GM19025 (cell line): ENCODE results near the gene CRABP1.

Source experiments
- ATAC-seq: cut with Tn5 transposase; IDR thresholded peaks from one replicate; pipeline ENCODE4 v1.9.1; 2021; ENCODE audit warnings: mild to moderate bottlenecking, low read depth, moderate library complexity; ENCODE audit not compliant: unreplicated experiment

Gene CRABP1

DNA sequence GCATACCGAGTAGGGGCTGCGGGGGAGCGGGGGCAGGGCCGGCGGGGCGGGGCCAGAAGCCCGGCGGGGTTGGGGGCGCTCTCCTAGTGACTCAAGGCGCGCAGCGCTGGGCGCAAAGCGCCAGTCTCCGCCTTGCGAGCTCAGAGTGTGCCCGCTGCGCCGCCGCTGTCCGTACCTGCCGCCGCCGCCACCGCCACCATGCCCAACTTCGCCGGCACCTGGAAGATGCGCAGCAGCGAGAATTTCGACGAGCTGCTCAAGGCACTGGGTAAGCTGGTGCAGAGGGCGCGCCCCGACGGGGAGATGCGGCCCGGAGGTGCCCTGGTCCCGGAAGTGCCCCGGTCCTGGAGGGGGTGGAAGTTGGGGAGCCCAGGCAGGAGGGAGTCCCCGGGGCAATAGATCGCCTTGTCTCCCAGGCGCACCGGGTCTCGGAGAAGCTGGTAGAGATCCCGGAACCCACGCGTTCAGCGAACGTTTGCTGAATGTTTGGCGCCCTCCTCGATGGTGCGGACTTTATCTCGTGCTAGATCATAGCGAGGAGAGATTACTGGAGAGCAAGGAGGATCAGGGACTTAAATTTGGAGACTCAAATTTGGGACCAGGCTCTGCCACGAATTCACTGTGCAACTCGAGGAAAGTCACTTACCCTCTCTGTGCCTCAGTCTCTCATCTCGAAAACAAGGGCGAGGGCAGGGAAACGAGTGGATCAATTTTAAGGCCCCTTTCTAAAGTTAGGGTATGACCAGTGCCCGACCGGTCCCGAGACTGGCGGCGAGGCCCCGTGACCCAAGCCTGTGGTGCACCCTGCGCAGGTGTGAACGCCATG is at the start of gene CRABP1:
Gene CRABP1 (plus strand): TSS at position 123 of the 826 bp plus-strand sequence. CDS start 76 bp downstream, at position 199.
- no peak for ATAC-seq

GRCh38 chr15:78291052-78291451 is 49.1 kb upstream of the CRABP1 start:
- no peak for ATAC-seq

DNA sequence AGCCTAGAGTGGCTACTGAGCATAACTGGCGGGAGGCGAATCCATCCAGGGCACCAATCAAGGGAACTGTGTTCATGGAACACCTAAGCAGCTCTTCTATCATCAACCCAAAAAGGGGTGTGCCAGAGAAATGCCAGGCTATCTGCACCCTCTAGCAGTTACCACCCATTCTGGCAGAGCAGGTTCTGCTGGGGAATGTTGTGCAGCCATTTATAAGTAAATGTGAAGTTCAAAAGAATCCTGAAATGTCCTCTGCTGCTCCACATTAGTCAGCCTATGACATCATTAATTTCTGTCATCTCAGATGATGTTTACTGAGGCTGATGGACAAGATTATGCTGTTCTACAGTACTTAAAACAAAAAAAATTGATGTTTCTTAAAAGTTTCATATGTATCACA is 48.5 kb upstream of the CRABP1 start:
- no peak for ATAC-seq

DNA sequence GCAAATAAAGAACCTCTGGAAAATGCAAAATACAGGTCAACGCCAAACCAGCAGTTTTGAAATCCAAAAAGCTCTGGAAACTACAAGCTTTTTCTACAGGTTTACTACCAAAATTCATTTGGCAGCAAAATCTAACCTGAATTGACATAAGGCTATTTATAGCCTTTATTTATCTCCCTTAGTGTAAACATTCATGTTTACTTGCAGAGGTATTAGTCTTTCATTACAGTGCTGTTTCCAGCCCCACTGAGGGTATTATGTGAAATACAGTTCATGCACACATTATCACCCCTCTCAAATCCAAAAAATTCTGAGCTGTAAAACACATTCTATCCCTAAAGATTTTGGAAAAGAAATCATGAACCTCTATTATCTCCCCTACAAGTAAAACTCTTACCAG is 47.9 kb upstream of the CRABP1 start:
- ATAC-seq, result no peak

DNA sequence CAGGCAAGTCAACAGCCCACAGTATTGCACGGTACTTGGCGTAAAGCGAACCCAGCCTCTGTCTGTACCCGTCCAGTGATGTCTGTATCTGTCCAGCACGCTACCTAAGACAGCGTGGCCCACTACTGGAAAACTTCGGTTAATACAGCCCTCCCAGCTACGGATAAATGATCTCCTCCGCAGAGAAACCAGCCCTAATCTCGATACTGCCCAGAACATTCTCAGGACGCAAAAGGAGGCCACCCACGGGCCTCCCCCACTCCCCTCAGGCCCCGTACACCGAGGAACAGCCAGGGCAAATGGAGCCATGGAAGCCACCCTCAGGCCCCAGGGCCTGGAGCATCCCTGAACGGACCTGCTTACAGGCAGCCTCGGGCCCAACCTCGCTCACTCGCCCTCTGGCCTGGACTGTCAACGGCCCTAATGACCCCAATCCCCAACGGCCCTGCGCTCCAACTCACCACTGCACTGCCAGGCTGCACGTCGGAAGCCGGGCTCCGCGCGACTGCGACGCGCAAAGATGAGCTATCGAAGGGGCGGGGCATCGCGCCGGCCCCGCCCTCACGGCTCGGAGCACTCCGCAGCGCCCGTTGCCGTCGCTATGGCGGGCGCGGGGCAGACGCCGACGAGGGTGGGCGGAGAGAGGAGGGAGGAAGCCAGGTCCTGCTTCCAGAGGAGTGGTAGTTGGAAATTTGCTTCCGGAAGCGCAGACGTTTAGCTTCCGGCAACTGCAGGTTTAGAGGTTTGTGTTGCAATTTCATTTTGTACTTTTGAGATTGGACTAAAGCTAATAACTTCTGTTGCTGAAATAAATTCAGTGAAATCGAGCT is 40.8 kb upstream of the CRABP1 start, which contains the start of gene SKIC8:
Gene SKIC8 (minus strand): TSS at position 509 of the 830 bp plus-strand sequence. CDS start 3,923 bp downstream, outside the sequence.
- ATAC-seq, result peak; percentile 93

GRCh38 chr15:78301326-78301725 is 38.8 kb upstream of the CRABP1 start:
- ATAC-seq, result no peak

- no peak for ATAC-seq
These were observed 38.3 kb upstream of the CRABP1 start for GRCh38 chr15:78301828-78302227.

- ATAC-seq, result no peak
These were observed 37.4 kb upstream of the CRABP1 start for GRCh38 chr15:78302579-78303312.

GRCh38 chr15:78304216-78305066 is 35.7 kb upstream of the CRABP1 start:
- no peak for ATAC-seq

GRCh38 chr15:78306176-78306774 is 33.9 kb upstream of the CRABP1 start:
- no peak for ATAC-seq

DNA sequence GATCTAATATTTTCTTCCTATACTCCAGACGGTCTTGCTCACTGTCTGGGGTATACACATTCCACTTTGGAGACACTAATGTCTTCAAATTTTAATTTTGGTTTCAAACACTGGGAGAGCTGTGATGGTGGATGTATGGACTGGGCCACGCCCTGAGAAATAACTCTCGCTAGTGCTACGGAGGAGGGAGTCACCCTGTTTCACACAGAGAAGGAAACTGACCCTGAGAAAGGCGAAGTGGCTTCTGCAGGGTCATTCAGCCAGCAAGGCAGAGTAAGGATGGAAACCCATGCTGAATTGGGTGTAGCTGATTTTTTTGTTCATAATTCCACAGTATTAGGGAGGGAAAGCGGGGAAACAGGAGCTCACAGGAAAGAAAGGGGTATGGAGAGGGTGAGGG is 32.2 kb upstream of the CRABP1 start:
- no peak for ATAC-seq

GRCh38 chr15:78308422-78309032 is 31.6 kb upstream of the CRABP1 start:
- ATAC-seq, result no peak

- ATAC-seq, result no peak
These were observed 28.9 kb upstream of the CRABP1 start for GRCh38 chr15:78311292-78311691.

- ATAC-seq, result no peak
These were observed 27.6 kb upstream of the CRABP1 start for GRCh38 chr15:78312536-78312935.

DNA sequence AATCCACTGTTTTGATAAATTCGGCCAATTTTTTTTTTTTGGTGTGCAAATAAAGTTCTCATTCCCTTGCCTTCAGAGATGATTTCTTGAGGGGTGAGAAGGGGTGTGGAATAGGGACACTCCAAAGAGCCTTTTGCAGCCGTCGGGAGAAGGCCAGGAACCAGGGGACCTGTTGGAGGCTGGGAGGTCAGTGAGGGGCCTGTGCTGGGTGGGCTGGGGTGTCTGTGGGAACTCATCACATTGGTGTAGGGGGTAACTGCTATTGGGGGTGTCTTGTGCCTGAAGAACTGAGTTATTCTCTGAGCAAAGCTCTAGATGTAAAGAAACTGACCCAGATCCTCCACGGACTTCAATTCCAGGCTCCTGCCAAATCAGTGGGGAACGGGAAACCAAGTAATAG is 27.2 kb upstream of the CRABP1 start:
- ATAC-seq, result no peak

DNA sequence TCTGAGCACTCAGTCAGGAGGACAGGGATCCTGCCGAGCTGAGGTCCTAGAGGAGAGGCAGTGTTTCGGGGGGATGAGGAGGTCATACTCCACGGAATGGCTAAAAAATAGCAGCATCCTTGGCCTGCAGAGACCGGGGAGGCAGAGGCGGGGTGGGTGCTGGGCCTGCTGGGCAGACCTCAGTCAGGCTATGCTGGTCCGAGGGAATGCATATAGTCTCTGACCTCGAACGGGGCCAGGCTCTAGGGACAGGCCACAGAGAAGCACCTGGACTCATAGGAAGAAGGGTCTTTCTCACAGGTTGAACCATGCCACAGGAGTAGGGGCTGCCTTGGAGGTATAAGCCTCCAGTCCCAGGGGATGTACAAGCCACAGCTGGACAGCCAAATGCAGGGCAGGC is 26.8 kb upstream of the CRABP1 start:
- no peak for ATAC-seq

GRCh38 chr15:78314181-78314581 is 26.0 kb upstream of the CRABP1 start:
- ATAC-seq, result no peak

- ATAC-seq, result no peak
These were observed 24.4 kb upstream of the CRABP1 start for GRCh38 chr15:78315686-78316282.
